Measurements from ENCODE around the gene ETS2.

ETS2 gene

DNA sequence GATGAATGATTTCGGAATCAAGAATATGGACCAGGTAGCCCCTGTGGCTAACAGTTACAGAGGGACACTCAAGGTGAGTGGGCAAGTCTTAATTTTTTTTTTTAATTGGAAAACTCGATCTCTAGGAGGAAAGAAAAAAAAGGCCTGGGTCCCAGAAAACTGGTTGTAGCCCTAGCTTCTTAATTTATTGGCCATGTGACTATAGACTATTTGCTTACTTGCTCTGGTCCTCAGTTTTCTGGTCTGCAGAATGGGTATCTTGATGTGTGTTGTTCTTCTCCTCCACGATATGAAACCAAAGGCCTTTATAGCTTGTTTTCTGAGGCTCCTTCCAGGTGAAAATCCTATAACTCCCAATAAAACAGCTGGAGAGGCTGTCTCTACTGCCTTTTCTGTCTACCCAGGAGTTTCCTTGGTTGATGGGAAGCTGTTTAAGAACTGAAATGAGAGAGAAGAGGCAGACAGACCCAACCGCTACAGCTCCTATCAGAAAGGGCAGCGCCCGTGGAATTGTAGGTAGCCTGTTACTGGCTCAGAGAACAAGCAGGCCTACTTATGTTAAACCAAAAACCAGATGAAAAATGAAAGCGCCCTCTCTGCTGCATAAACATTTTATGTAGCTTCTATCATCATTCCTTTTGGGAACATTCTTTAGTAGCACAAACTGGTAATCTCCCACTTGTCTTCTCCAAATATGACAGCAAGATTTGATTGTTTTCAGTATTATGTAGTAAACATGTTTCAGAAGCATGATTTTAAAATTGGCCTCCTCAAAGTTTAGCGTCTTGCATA is 4.5 kb downstream of the ETS2 start:
- no peak for DNase-seq (ENCODE audit: low read depth)
- TF ChIP-seq, protein P1, sequence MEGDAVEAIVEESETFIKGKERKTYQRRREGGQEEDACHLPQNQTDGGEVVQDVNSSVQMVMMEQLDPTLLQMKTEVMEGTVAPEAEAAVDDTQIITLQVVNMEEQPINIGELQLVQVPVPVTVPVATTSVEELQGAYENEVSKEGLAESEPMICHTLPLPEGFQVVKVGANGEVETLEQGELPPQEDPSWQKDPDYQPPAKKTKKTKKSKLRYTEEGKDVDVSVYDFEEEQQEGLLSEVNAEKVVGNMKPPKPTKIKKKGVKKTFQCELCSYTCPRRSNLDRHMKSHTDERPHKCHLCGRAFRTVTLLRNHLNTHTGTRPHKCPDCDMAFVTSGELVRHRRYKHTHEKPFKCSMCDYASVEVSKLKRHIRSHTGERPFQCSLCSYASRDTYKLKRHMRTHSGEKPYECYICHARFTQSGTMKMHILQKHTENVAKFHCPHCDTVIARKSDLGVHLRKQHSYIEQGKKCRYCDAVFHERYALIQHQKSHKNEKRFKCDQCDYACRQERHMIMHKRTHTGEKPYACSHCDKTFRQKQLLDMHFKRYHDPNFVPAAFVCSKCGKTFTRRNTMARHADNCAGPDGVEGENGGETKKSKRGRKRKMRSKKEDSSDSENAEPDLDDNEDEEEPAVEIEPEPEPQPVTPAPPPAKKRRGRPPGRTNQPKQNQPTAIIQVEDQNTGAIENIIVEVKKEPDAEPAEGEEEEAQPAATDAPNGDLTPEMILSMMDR (conservative IDR thresholded peaks at IDR 0.05; ENCODE audit: low read depth, low read length): no peak
- H3K4me3 ChIP-seq (ENCODE audit: low read depth, low read length): no peak overlapping the region

DNA sequence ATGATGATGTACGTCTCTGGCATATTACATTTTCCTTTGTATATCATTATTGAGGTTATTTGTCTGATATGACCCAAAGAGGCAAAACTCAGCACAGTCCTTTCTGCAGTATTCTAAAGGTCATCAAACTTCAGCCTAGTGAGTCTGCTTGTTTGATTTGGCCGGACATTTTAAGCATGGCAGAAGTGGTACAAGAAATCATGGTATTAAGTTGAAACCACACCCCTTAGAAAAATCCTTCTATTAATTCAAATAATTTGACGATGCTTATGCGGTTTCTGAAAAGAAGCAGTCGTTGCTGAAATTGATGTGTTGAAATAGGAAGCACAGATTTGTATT is 5.1 kb downstream of the ETS2 start:
- no peak overlapping the region for H3K4me3 ChIP-seq (ENCODE audit: low read depth, low read length)
- no peak for DNase-seq (ENCODE audit: low read depth)
- TF ChIP-seq, protein P1 (conservative IDR thresholded peaks at IDR 0.05; ENCODE audit: low read depth, low read length): no peak

GRCh38 chr21:38811257-38811656 is 5.5 kb downstream of the ETS2 start:
- TF ChIP-seq, protein P1 (conservative IDR thresholded peaks at IDR 0.05; ENCODE audit: low read depth, low read length): no peak
- peak; percentile 68 for DNase-seq (ENCODE audit: low read depth)
- no peak overlapping the region for H3K4me3 ChIP-seq (ENCODE audit: low read depth, low read length)

DNA sequence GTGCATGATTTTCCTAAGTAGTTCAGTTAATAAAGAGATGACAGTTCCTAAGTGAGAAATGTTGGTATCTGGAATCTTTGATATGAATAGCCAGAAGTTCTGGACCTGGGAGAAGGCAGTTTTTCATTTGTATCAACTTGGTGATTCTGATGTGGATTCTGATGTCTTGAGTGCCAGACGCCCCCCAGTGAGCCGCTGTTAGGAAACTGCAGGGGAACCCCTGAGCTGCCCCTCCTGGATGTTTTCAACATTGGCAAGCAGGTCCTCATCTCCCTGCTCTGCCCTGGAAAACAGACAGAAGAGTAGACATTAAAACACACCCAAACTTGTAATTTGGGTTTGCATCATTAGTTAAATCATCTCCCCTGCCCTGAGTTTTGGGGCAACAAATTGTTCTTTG is 7.4 kb downstream of the ETS2 start:
- TF ChIP-seq, protein P1 (conservative IDR thresholded peaks at IDR 0.05; ENCODE audit: low read depth, low read length): no peak
- no peak overlapping the region for H3K4me3 ChIP-seq (ENCODE audit: low read depth, low read length)
- no peak for DNase-seq (ENCODE audit: low read depth)

GRCh38 chr21:38813547-38813946 is 7.8 kb downstream of the ETS2 start:
- TF ChIP-seq, protein P1 (conservative IDR thresholded peaks at IDR 0.05; ENCODE audit: low read depth, low read length): no peak
- DNase-seq (ENCODE audit: low read depth): no peak

DNA sequence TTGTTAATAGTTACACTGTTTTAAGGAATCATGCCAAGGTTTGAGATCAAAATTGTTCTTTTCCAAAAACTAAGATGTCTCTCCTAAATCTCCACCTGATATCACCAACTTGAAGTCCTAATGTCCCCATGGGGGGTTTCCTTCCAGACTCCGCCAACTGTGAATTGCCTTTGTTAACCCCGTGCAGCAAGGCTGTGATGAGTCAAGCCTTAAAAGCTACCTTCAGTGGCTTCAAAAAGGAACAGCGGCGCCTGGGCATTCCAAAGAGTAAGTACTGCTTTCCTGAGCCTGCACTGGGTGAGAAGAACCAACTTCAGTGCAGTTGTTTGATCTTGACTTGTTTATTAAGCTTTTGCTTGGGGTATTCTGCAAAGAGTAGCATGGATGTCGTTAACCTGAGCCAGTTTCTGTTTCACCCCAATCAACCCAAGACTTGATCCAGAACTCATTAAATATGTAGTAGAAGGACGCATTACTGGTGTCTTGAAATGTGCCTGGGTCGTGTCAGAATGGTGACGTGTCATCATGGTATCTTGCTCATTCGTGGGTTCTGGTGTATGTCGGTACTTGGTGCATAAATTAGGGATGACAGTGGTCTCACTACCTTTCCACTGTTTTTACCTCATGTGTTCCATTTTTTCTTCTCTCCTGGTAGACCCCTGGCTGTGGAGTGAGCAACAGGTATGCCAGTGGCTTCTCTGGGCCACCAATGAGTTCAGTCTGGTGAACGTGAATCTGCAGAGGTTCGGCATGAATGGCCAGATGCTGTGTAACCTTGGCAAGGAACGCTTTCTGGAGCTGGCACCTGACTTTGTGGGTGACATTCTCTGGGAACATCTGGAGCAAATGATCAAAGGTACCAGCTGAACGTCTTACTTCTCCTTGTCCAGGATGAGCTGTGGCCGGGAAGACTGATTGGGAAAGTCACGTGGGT is 8.7 kb downstream of the ETS2 start:
- H3K4me3 ChIP-seq (ENCODE audit: low read depth, low read length): no peak overlapping the region
- TF ChIP-seq, protein P1 (conservative IDR thresholded peaks at IDR 0.05; ENCODE audit: low read depth, low read length): no peak
- DNase-seq (ENCODE audit: low read depth): peak; percentile 40

More at GRCh38 chr21:38813547-38813946, 7.8 kb downstream of the ETS2 start:
- no peak overlapping the region for H3K4me3 ChIP-seq (ENCODE audit: low read depth, low read length)
